ENCODE results near the gene KDM4D.
"Not testable (repeated sequence)": the region's sequence is repeated elsewhere in the genome, so short reads cannot be mapped to it uniquely, and the experiment has no call there.

Gene KDM4D

DNA sequence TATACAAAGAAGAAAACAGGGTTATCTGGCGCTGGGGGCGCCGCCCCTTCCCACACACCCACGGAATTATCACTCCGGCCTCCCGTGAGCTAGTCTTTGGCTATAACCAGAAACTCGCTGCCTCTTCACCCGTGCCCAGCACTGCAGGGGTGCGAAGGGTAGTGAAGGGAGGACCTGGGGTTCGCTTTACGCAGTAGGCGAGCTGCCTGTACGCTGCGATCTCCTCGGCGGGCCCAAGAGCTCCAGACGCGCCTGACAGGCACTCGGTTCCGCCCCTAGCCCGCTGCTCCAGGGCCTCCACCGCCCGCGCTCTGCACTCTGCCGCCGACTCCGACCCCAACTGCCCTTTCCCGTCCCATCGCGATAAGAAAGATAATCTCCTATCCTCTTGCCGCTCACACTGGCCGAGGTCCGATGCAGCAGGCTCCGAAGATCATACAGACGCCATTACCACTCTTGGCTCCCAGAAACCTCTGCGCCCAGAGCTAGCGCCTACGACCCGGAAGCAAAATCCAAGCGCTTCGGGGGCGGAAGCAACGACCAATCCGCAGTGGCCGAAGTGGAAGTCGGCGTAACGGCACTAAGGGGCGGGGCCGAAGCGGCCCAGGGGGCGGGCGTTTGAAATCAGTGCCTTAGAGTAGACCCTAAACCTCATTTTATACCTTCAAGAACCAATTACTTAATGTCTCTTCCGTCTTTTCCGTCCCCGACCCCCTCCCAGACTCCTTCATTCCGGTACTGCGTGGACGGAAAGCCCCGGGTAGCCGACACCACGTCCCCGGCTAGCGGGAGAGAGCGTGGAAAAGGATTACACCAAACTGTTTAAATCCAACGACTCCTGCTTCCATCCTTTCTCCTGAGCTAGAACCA, at the start of gene KDM4D, which contains the start of gene CWC15:
Gene KDM4D, plus strand, starts transcription at position 611 of the 870 bp plus-strand sequence. CDS start 23,664 bp downstream, outside the sequence.
Gene CWC15, minus strand, starts transcription at position 458 of the 870 bp plus-strand sequence. CDS start 1,371 bp downstream, outside the sequence.
- Histone ChIP-seq H3K9me3 (ENCODE audit: control insufficient read depth, insufficient read depth, low read depth, low read length) (no peaks in the 10 kb centered on the region), H3K4me1 (ENCODE audit: control insufficient read depth, insufficient read depth, low read length) (0 out of 2 replicates have a peak, but pooled peaks cover 4% of the 10 kb centered on the region), H3K27ac (ENCODE audit: low read depth, low read length) (peak within 1 kb of the TSS; percentile 32), H3K27me3 (ENCODE audit: control insufficient read depth, insufficient read depth, low read length) (no peaks in the 10 kb centered on the region), H3K36me3 (ENCODE audit: control insufficient read depth, insufficient read depth, low read length) (peaks cover 39% of the 10 kb centered on the region), H3K4me3 (ENCODE audit: low read depth, low read length) (peak within 1 kb of the TSS; percentile 97), H3K9ac (ENCODE audit: low read length) (peak within 1 kb of the TSS; percentile 92)

DNA sequence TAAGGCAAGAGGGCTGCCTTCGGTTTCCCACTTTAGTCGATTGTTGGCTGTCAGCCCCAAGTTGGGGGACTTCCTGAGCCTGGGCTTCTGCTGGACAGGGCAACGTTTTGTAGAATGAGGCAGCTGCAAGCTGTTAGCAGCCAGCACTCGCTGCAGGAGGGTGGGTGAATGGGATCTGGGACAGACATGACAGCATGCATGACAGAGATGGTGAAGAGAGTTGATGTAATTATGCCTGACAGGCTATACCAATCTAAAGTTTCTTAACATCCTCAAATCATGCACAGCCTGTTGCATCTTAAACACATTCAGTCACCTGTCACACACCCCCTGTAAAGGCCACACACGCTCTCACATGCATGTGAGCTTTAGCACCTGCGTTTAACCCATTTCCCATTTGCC, 49.3 kb upstream of the KDM4D start:
- Histone ChIP-seq H3K9me3 (ENCODE audit: control insufficient read depth, insufficient read depth, low read depth, low read length) (no peaks in the 10 kb centered on the region), H3K27ac (ENCODE audit: low read depth, low read length) (no peak overlapping the region), H3K4me1 (ENCODE audit: control insufficient read depth, insufficient read depth, low read length) (peaks cover 15% of the 10 kb centered on the region; the same call in 1 of the 2 replicates), H3K4me3 (ENCODE audit: low read depth, low read length) (no peak overlapping the region), H3K36me3 (ENCODE audit: control insufficient read depth, insufficient read depth, low read length) (no peaks in the 10 kb centered on the region), H3K9ac (ENCODE audit: low read length) (no peak overlapping the region), H3K27me3 (ENCODE audit: control insufficient read depth, insufficient read depth, low read length) (no peaks in the 10 kb centered on the region)

DNA sequence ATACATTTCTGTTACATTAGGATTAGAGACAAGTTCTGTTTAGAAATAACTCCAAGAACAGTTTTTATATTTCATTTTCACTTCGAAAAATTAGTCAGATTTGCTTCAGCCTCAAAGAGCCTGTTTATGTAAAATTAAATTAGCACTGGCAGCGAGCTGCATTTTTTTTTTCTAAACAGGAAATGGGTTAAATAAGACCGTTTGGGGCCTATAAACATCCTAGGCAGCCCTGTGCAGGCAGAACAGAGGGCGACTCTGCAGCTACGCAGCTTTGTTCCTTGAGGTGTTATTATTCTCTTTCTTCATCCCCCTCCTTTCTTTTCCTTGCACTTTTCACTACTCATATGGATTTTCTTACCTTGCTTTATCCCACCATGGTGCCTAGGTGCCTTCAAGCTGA, 48.9 kb upstream of the KDM4D start:
- Histone ChIP-seq H3K36me3 (ENCODE audit: control insufficient read depth, insufficient read depth, low read length) (no peaks in the 10 kb centered on the region), H3K9ac (ENCODE audit: low read length) (no peak overlapping the region), H3K4me1 (ENCODE audit: control insufficient read depth, insufficient read depth, low read length) (peaks cover 15% of the 10 kb centered on the region; the same call in 1 of the 2 replicates), H3K9me3 (ENCODE audit: control insufficient read depth, insufficient read depth, low read depth, low read length) (no peaks in the 10 kb centered on the region), H3K27ac (ENCODE audit: low read depth, low read length) (no peak overlapping the region), H3K27me3 (ENCODE audit: control insufficient read depth, insufficient read depth, low read length) (no peaks in the 10 kb centered on the region), H3K4me3 (ENCODE audit: low read depth, low read length) (no peak overlapping the region)

DNA sequence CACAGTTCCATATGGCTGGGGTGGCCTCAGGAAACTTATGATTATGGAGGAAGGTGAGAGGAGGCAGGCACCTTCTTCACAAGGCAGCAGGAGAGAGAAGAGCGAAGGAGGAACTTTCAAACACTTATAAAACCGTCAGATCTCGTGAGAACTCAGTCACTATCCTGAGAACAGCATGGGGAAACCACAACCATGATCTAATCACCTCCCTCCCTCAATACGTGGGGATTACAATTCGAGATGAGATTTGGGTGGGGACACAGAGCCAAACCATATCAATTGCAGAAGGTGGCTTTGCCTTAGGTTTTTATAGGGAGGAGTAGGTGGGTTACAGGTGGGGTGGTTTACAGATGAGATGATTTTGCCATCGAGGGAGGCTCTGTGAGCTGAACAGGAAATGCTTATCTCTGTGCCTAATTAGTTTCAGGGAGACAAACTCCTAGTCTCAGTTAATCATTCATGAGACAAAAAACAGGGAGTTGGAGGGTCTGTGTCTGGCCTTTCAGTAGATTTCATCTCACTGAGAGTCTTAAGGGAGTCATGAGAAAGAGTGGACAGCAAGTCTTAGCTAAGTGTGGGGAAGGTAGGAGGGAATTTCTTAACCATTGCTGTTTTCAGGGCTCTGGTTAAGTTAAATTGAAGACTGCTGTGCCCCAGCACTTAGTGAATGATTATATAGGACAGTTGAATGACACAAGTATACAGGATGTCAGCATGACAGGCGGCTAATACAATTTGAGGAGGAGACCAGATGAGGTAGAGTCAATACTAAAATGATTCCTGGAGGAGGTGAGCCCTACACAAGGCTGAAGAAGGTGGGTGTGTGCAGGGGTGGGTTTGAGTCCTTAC, 47.9 kb upstream of the KDM4D start:
- H3K9me3 ChIP-seq (ENCODE audit: control insufficient read depth, insufficient read depth, low read depth, low read length), result no peaks in the 10 kb centered on the region
- no peak overlapping the region for H3K27ac ChIP-seq (ENCODE audit: low read depth, low read length)
- no peaks in the 10 kb centered on the region for H3K36me3 ChIP-seq (ENCODE audit: control insufficient read depth, insufficient read depth, low read length)
- H3K4me1 ChIP-seq (ENCODE audit: control insufficient read depth, insufficient read depth, low read length), result peaks cover 15% of the 10 kb centered on the region; the same call in 1 of the 2 replicates
- no peak overlapping the region for H3K9ac ChIP-seq (ENCODE audit: low read length)
- H3K27me3 ChIP-seq (ENCODE audit: control insufficient read depth, insufficient read depth, low read length), result no peaks in the 10 kb centered on the region
- no peak overlapping the region for H3K4me3 ChIP-seq (ENCODE audit: low read depth, low read length)

DNA sequence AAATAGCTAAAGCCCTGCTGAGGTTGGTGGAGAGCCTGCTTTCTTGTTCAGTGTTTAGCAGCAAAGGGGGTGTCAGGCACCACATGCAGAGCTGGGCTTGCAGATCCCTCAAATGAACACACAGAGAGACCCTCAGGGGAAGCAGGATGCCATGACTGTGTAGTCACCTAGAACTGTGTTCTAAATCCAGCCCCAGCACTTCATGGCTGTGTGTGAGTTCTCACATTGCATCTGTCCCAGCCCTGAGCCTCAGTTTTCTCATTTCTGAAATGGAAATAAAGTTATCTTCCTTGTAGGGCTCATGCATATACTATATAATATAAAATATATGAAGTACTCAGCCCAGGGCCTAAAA, 47.3 kb upstream of the KDM4D start:
- H3K27ac ChIP-seq (ENCODE audit: low read depth, low read length), result no peak overlapping the region
- no peak overlapping the region for H3K9ac ChIP-seq (ENCODE audit: low read length)
- H3K4me1 ChIP-seq (ENCODE audit: control insufficient read depth, insufficient read depth, low read length), result peaks cover 15% of the 10 kb centered on the region; the same call in 1 of the 2 replicates
- no peaks in the 10 kb centered on the region for H3K36me3 ChIP-seq (ENCODE audit: control insufficient read depth, insufficient read depth, low read length)
- no peak overlapping the region for H3K4me3 ChIP-seq (ENCODE audit: low read depth, low read length)
- H3K27me3 ChIP-seq (ENCODE audit: control insufficient read depth, insufficient read depth, low read length), result no peaks in the 10 kb centered on the region
- H3K9me3 ChIP-seq (ENCODE audit: control insufficient read depth, insufficient read depth, low read depth, low read length), result no peaks in the 10 kb centered on the region

DNA sequence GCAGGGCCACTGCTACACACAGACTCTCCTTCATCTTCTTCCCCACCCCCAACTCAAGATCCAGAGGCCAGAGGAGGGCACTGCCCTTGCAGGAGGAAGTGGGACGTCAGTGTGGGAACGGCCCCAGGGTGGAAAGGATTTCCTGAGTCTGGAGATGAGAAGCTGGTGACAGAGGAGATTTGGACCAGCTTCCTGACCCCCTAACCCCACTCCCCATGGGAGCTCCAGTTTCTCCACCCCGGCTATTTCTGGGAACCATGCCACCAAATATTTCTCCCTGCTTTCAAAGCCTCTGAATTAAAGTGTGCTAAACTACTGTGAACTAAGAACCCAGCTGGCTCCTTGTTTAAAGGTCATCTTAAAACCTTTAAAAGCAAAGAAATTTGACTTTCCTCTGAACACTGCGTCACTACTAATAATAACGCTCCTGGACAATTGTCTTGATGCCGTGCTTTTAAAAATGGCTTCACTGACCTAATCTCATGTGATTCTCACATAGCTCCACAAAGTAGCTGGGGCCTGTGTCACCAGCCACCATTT, 46.7 kb upstream of the KDM4D start:
- H3K27me3 ChIP-seq (ENCODE audit: control insufficient read depth, insufficient read depth, low read length), result no peaks in the 10 kb centered on the region

DNA sequence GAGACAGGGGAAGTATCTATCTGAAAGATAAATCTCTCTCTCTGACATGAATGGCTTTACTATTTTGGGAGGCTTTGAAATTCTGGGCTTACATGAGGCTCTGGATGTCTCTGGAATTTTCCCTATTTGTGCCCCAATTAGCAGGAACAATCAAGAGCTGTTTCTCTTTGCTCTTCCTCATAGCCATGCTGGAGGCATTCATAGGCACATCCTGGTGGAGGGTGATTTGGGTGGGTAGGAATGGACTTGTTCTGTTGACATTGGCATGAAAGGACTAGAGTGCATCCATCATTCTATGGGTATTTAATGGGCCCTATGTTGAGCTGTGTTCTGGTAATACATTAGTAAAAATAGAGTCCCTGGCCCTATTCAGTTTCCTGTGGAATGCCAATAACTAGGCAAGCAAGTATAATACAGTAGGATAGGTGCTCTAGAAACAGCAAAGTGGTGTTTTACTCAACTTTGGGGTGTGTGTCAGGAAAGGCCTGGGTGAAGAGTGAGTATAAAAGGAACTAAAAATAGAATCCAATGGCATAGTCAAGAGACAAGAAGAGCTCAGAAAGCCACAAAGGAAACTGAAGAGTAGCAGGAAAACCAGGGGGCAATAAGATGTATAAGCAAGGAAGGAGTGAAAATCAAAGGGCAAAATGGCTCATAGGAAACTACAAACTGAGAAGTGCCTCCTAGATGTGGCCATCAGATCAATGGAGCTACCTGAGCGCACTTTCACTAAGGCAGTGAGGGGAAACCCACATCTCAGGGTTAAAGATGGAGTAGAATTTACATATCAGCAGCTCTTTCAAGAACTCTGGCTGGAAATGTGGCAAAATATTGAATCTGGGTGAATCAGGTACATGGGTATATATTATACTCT, 45.2 kb upstream of the KDM4D start:
- Histone ChIP-seq H3K9me3 (ENCODE audit: control insufficient read depth, insufficient read depth, low read depth, low read length) (no peaks in the 10 kb centered on the region), H3K4me1 (ENCODE audit: control insufficient read depth, insufficient read depth, low read length) (peaks cover 15% of the 10 kb centered on the region; the same call in 1 of the 2 replicates), H3K27me3 (ENCODE audit: control insufficient read depth, insufficient read depth, low read length) (no peaks in the 10 kb centered on the region), H3K4me3 (ENCODE audit: low read depth, low read length) (no peak overlapping the region), H3K36me3 (ENCODE audit: control insufficient read depth, insufficient read depth, low read length) (no peaks in the 10 kb centered on the region), H3K9ac (ENCODE audit: low read length) (no peak overlapping the region), H3K27ac (ENCODE audit: low read depth, low read length) (no peak overlapping the region)

More for the DNA sequence above, 46.7 kb upstream of the KDM4D start:
- H3K4me1 ChIP-seq (ENCODE audit: control insufficient read depth, insufficient read depth, low read length), result peaks cover 15% of the 10 kb centered on the region; the same call in 1 of the 2 replicates
- H3K9ac ChIP-seq (ENCODE audit: low read length), result no peak overlapping the region
- no peaks in the 10 kb centered on the region for H3K36me3 ChIP-seq (ENCODE audit: control insufficient read depth, insufficient read depth, low read length)
- H3K27ac ChIP-seq (ENCODE audit: low read depth, low read length), result no peak overlapping the region; the same call in 1 of the 2 replicates
- H3K4me3 ChIP-seq (ENCODE audit: low read depth, low read length), result no peak overlapping the region
- H3K9me3 ChIP-seq (ENCODE audit: control insufficient read depth, insufficient read depth, low read depth, low read length), result no peaks in the 10 kb centered on the region

DNA sequence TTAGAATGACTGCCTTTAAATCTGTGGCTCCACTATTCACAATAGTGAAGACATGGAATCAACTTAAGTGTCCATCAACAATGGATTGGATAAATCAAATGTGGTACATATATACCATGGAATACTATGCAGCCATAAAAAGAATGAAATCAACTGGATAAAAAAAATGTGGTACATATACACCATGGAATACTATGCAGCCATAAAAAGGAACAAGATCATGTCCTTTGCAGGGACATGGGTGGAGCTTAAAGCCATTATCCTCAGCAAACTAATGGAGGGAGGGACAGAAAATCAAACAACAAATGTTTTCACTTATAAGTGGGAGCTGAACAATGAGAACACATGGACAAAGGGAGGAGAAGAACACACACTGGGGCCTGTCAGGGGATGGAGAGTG, 41.4 kb upstream of the KDM4D start:
- peaks cover 16% of the 10 kb centered on the region; the same call in 1 of the 2 replicates for H3K4me1 ChIP-seq (ENCODE audit: control insufficient read depth, insufficient read depth, low read length)
- not testable (repeated sequence) for H3K9ac ChIP-seq (ENCODE audit: low read length); H3K4me3 ChIP-seq (ENCODE audit: low read depth, low read length); H3K36me3 ChIP-seq (ENCODE audit: control insufficient read depth, insufficient read depth, low read length); H3K9me3 ChIP-seq (ENCODE audit: control insufficient read depth, insufficient read depth, low read depth, low read length); H3K27me3 ChIP-seq (ENCODE audit: control insufficient read depth, insufficient read depth, low read length); H3K27ac ChIP-seq (ENCODE audit: low read depth, low read length)

DNA sequence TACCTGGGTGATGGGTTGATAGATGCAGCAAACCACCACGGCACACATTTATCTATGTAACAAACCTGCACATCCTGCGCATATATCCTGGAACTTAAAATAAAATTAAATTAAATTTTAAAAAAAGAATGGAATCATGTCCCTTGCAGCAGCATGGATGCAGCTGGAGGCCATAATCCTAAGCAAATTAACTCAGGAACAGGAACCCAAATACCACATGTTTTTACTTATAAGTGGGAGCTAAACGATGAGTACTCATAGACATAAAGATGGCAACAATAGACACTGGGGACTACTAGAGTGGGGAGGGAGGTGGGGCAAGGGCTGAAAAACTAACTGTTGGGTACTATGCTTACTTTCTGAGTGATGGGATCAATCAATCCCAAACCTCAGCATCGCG, 41.0 kb upstream of the KDM4D start:
- Histone ChIP-seq H3K27me3 (ENCODE audit: control insufficient read depth, insufficient read depth, low read length) (no peaks in the 10 kb centered on the region), H3K4me3 (ENCODE audit: low read depth, low read length) (no peak overlapping the region), H3K27ac (ENCODE audit: low read depth, low read length) (no peak overlapping the region), H3K9me3 (ENCODE audit: control insufficient read depth, insufficient read depth, low read depth, low read length) (no peaks in the 10 kb centered on the region), H3K36me3 (ENCODE audit: control insufficient read depth, insufficient read depth, low read length) (no peaks in the 10 kb centered on the region), H3K9ac (ENCODE audit: low read length) (no peak overlapping the region), H3K4me1 (ENCODE audit: control insufficient read depth, insufficient read depth, low read length) (peaks cover 14% of the 10 kb centered on the region; the same call in 1 of the 2 replicates)

All from HUES6 (cell line).